ENCODE measurements around the gene STAT2. TPM values are rescaled to one million over a fixed set of nuclear protein-coding genes. Genes with fewer than 3 reads are reported as not detected.

The STAT2 gene
- total and polyA plus RNA-seq, 8 donors: 25.5 to 88.5 (median 44.2) TPM

DNA sequence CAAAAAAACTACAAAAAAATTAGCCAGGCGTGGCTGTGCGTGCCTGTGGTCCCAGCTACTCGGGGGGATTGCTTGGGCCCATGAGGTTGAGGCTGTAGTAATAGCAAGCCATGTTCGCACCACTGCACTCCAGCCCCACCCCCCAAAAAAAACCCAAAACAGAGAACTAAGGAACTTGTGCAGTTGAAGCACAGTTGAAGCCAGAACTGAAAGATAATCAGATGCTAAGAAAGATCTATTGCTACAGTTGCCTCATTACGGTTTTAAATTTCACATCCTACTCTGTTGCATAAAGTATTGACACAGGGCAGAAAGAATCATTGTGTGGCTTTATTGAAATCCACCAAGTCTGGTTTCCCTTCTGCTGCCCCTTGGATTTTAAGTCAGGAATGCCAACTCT, 63.6 kb downstream of the STAT2 start:
- DNase-seq (no peak), FAIRE-seq (no peak), ATAC-seq (no peak)
- Histone ChIP-seq H3K27ac (no peak overlapping the region), H3K36me3 (no peaks in the 10 kb centered on the region), H3K4me3 (no peak overlapping the region), H3K9me3 (no peaks in the 10 kb centered on the region), H3K27me3 (no peaks in the 10 kb centered on the region), H3K4me1 (peaks cover 5 to 32% (median 14%) of the 10 kb centered on the region in 3 donors)
- TF ChIP-seq CTCF (IDR thresholded peaks at IDR 0.05): no peak
- 76 to 82% methylated on average over 5 of the region's 5 CpGs for WGBS, 2 donors
- intact Hi-C loops (cut with DNase I): no loop called here

DNA sequence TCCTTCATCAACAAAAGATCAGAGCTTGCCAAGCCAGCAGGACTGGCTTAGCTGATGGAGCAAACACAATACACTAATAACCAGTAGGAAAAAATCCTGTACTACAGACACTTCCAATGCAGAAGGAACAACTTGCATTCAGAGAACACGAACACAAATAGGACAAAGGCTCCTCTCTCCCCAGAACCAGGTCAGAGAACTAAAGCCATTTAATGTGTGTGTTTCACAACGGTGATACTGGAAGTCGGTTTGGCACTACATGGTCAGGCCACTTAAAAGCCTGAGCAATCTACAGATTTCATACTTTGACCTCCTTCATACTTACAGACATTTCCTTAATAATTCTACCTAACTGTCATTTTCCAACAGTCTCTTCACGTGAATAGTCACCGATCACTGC, 66.1 kb downstream of the STAT2 start:
- FAIRE-seq: no peak
- Histone ChIP-seq H3K4me1 (peaks cover 4 to 26% (median 8%) of the 10 kb centered on the region in 3 donors), H3K9me3 (no peaks in the 10 kb centered on the region), H3K4me3 (no peak overlapping the region), H3K27ac (no peak overlapping the region), H3K36me3 (no peaks in the 10 kb centered on the region), H3K27me3 (no peaks in the 10 kb centered on the region)
- ATAC-seq: no peak
- intact Hi-C loops (cut with DNase I): no loop called here
- WGBS, 2 donors: 80 to 86% methylated on average over 5 of the region's 5 CpGs
- no peak for DNase-seq
- TF ChIP-seq CTCF (IDR thresholded peaks at IDR 0.05): no peak

Other genes starting within 250 kb of the STAT2 start
- gene RPL41, start 243.5 kb downstream of the STAT2 start, total RNA-seq: 1,000 to 10,000 TPM; 2,275 to 3,960 (median 2,741) TPM
- 1,000 to 10,000 TPM; 1,821 to 3,381 TPM for gene RPL41, start 243.5 kb downstream of the STAT2 start, polyA plus RNA-seq
- 1 to 10 TPM; 2.6 to 4.1 (median 3.2) TPM for gene ZC3H10, start 241.8 kb downstream of the STAT2 start, total RNA-seq
- gene ZC3H10, start 241.8 kb downstream of the STAT2 start, polyA plus RNA-seq: 1 to 10 TPM; 1.9 to 3.0 TPM
- 10 to 100 TPM; 42.8 to 55.1 (median 46.5) TPM for gene ESYT1, start 231.8 kb downstream of the STAT2 start, total RNA-seq
- gene ESYT1, start 231.8 kb downstream of the STAT2 start, polyA plus RNA-seq: 10 to 100 TPM; 22.5 to 40.2 TPM
- gene MYL6B, start 207.5 kb downstream of the STAT2 start, total RNA-seq: 10 to 100 TPM in 5 of 6 donors, 1 to 10 TPM in 1; 6.7 to 18.2 (median 14.7) TPM
- 10 to 100 TPM; 39.3 to 65.9 TPM for gene MYL6B, start 207.5 kb downstream of the STAT2 start, polyA plus RNA-seq
- gene MYL6, start 201.7 kb downstream of the STAT2 start, total RNA-seq: 100 to 1,000 TPM; 270 to 669 (median 431) TPM
- gene MYL6, start 201.7 kb downstream of the STAT2 start, polyA plus RNA-seq: 1,000 to 10,000 TPM in 1 of 2 donors, 100 to 1,000 TPM in 1; 887 to 1,217 TPM
- gene SMARCC2, start 170.6 kb downstream of the STAT2 start, total RNA-seq: 10 to 100 TPM; 26.3 to 64.5 (median 38.2) TPM
- gene SMARCC2, start 170.6 kb downstream of the STAT2 start, polyA plus RNA-seq: 10 to 100 TPM; 33.1 to 42.2 TPM
- gene RNF41, start 138.2 kb downstream of the STAT2 start, total RNA-seq: 10 to 100 TPM; 11.6 to 21.9 (median 16.7) TPM
- gene RNF41, start 138.2 kb downstream of the STAT2 start, polyA plus RNA-seq: 10 to 100 TPM in 1 of 2 donors, 1 to 10 TPM in 1; 6.8 to 16.2 TPM
- 10 to 100 TPM; 14.3 to 23.6 (median 18.3) TPM for gene NABP2, start 135.8 kb downstream of the STAT2 start, total RNA-seq
- 10 to 100 TPM; 14.1 to 17.9 TPM for gene NABP2, start 135.8 kb downstream of the STAT2 start, polyA plus RNA-seq
- gene SLC39A5, start 130.1 kb downstream of the STAT2 start, total RNA-seq: 100 to 1,000 TPM; 108 to 289 (median 226) TPM
- gene SLC39A5, start 130.1 kb downstream of the STAT2 start, polyA plus RNA-seq: 100 to 1,000 TPM; 307 to 615 TPM
- gene ANKRD52, start 101.7 kb downstream of the STAT2 start, total RNA-seq: 10 to 100 TPM; 12.1 to 25.1 (median 17.9) TPM
- 10 to 100 TPM in 1 of 2 donors, 1 to 10 TPM in 1; 8.0 to 12.2 TPM for gene ANKRD52, start 101.7 kb downstream of the STAT2 start, polyA plus RNA-seq
- 10 to 100 TPM in 4 of 6 donors, 1 to 10 TPM in 2; 8.0 to 12.9 (median 11.1) TPM for gene COQ10A, start 93.2 kb downstream of the STAT2 start, total RNA-seq
- gene COQ10A, start 93.2 kb downstream of the STAT2 start, polyA plus RNA-seq: 10 to 100 TPM; 23.8 to 36.4 TPM
- gene CS, start 59.8 kb downstream of the STAT2 start, total RNA-seq: 100 to 1,000 TPM in 2 of 6 donors, 10 to 100 TPM in 4; 80.0 to 120 (median 97.2) TPM
- gene CS, start 59.8 kb downstream of the STAT2 start, polyA plus RNA-seq: 10 to 100 TPM; 32.0 to 45.4 TPM
- gene CNPY2, start 44.1 kb downstream of the STAT2 start, total RNA-seq: 10 to 100 TPM; 45.3 to 94.2 (median 66.3) TPM
- 100 to 1,000 TPM; 109 to 141 TPM for gene CNPY2, start 44.1 kb downstream of the STAT2 start, polyA plus RNA-seq
- gene PAN2, start 26.1 kb downstream of the STAT2 start, total RNA-seq: 10 to 100 TPM; 24.3 to 73.0 (median 41.7) TPM
- 100 to 1,000 TPM in 1 of 2 donors, 10 to 100 TPM in 1; 78.5 to 111 TPM for gene PAN2, start 26.1 kb downstream of the STAT2 start, polyA plus RNA-seq
- 1 to 10 TPM in 2 of 6 donors, under 1 TPM in 3, not detected in 1; 0.20 to 3.7 (median 0.41) TPM for gene IL23A, start 21.2 kb downstream of the STAT2 start, total RNA-seq
- gene IL23A, start 21.2 kb downstream of the STAT2 start, polyA plus RNA-seq: 1 to 10 TPM in 1 of 2 donors, under 1 TPM in 1; 0.38 to 1.3 TPM
- under 1 TPM in 1 of 6 donors, not detected in 5; 0.13 TPM for gene APOF, start 2.8 kb upstream of the STAT2 start, total RNA-seq
- gene APOF, start 2.8 kb upstream of the STAT2 start, polyA plus RNA-seq: under 1 TPM in 1 of 2 donors, not detected in 1; 0.05 TPM
- 1 to 10 TPM; 3.7 to 5.8 (median 4.5) TPM for gene TIMELESS, start 89.3 kb upstream of the STAT2 start, total RNA-seq
- 1 to 10 TPM; 5.6 to 7.6 TPM for gene TIMELESS, start 89.3 kb upstream of the STAT2 start, polyA plus RNA-seq
- not detected for gene MIP, start 94.5 kb upstream of the STAT2 start, total RNA-seq
- gene MIP, start 94.5 kb upstream of the STAT2 start, polyA plus RNA-seq: not detected
- 1 to 10 TPM; 1.5 to 2.9 (median 1.9) TPM for gene SPRYD4, start 108.5 kb upstream of the STAT2 start, total RNA-seq
- gene SPRYD4, start 108.5 kb upstream of the STAT2 start, polyA plus RNA-seq: 1 to 10 TPM; 2.1 to 2.3 TPM
- gene GLS2, start 128.1 kb upstream of the STAT2 start, total RNA-seq: 10 to 100 TPM; 14.6 to 49.1 (median 31.0) TPM
- gene GLS2, start 128.1 kb upstream of the STAT2 start, polyA plus RNA-seq: 10 to 100 TPM; 33.6 to 35.5 TPM
- 10 to 100 TPM in 4 of 6 donors, 1 to 10 TPM in 2; 8.5 to 30.8 (median 12.1) TPM for gene RBMS2, start 161.7 kb upstream of the STAT2 start, total RNA-seq
- 1 to 10 TPM; 5.4 to 6.2 TPM for gene RBMS2, start 161.7 kb upstream of the STAT2 start, polyA plus RNA-seq